ENCODE results near the gene MAPK4.
"Not testable (repeated sequence)": the region's sequence is repeated elsewhere in the genome, so short reads cannot be mapped to it uniquely, and the experiment has no call there.

MAPK4 gene

DNA sequence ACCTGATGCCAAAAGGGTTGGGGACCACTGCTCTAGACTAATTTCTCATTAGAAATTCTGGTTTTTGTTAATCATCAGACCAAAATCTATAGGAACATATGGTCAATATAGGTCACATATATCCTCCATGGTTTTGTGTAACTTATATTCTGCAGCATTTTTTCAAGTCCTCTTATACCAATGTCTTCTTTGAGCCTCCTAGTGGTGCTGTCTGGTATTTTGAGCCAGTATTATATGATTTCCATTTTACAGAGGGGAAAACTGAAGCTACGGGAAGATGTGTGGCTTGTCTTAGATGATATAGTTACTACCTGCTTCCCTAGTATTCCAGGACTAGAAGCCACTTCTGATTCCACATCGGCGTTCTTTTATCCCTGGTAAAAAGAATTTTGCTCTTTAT, 13.8 kb downstream of the MAPK4 start:
- no peak overlapping the region for H3K4me3 ChIP-seq (ENCODE audit: low read depth, low read length)

DNA sequence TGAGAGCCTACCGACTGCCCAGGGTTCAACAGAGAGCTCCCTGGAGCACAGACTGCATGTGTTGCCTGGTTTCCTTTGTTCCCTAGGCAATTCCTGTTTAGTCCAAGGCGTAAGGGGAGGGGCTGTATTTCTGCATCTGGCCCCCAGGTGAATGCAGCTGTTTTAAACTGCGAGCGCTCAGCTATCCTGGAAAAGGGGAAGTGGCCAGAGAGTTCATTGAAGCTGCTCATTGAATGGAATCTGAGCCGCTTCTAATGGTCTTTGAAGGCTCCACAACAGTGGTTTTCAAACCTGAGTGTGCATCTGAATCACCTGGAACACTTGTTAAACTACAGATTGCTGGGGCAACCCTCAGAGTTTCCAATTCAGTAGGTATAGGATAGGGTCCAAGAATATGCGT, 18.1 kb downstream of the MAPK4 start:
- no peak overlapping the region for H3K4me3 ChIP-seq (ENCODE audit: low read depth, low read length)

DNA sequence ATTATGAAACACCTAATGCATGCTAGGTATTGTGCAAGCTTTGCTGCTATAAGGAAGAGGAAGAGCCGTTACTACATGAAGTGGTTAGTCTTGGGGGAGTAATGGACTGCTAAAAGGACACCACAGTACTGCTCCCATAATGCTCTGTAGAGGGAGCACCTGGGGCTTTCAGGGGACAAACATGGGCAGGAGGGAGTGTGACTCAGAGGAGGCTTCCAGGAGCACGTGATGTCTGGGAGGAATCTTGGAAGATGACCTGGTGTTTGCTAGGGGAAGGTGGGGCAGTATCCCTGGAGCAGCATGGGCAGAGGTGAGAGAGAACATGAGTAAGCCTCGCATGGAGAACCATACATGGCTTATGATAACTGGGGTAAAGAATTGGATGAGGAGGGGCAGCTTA, 18.8 kb downstream of the MAPK4 start:
- H3K4me3 ChIP-seq (ENCODE audit: low read depth, low read length): no peak overlapping the region

DNA sequence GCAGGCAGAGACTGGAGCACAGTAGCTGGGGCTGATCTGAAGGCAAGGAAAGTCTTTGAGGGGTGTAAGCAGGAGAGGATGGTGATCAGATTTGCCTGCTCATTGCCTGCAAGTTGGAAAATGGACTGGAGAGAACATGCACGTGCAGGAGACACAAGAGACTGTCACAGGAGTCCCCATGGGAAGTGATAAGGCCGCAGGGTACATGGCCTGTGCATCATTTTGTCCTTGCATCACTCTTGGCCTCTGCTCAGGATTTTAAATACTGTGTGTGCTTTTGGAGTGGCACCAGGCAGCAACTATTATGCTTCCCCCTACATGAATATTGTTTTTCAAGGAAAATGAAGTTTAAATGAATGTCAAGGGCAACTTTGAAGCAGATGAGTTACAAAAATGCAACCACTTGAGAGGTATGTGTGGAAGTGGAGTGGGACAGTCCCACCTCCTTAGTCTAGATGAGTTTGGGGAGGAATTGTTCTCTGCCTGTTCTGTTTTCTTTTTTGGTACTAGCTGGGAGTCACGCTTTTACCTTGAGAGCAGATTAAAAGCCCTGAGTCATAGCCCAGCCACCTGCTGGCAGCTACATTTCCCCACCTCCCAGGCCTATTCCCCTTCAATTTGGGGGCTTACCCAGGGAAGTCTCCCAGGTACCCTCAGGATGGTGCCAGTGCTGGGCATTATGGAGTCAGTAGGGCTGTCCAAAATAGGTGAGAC, 19.3 kb downstream of the MAPK4 start:
- no peak overlapping the region for H3K4me3 ChIP-seq (ENCODE audit: low read depth, low read length)

DNA sequence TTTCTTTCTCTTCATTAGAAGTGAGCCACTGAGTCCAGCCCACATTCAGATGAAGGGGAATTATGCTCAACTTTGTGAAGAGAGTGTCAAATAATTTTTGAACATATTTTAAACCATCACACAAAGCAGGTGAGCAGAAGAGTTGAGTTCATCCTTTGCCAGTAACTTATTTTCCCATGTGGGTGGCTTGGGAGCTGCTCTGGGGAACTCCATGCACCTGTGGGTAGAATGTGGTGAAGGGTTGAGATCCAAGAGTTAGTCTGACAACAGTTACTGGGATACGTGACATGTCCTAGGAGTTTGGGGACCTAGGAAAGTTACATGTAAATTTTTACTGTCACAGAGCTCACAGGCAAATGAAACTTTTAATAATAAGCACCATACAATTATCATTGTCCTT, 21.6 kb downstream of the MAPK4 start:
- no peak overlapping the region for H3K4me3 ChIP-seq (ENCODE audit: low read depth, low read length)

DNA sequence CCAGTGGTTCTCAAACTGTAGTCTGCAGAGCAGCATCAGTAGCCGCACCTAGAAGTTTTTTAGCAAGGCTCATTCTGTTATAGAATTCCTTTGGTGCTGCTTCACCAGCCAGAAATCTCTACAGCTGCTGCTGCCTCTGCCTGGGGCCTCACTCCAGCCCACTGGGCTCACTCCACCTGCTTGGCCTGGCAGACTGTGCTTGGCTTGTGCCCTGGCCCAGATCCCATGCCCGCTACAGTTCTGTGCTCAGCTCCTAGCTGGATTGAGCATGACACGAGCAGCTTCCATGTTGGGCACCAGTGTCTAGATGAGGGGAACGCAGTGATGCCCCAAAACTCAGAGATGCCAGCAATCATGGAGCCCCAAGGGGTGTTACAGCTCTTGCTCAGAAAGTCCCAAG, 22.6 kb downstream of the MAPK4 start:
- H3K4me3 ChIP-seq (ENCODE audit: low read depth, low read length): no peak overlapping the region

DNA sequence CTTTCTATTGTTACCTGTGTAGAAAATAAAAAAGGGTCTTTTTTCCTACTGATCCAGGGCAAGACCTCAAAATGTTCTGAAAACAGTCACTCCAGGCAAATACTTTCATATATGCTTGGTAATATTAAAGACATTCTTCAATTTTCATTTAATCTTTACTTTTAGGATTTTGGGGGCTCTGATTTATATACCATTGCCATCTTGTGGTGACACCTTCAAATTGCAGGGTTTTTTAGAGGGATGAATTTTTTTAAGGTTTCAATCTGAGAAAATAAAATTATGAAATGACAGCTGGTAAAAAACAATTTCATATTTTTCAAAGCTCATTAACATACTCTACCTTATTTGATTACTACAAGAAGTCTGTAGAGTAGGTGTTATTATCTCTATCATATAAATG, 26.8 kb downstream of the MAPK4 start:
- H3K4me3 ChIP-seq (ENCODE audit: low read depth, low read length): no peak overlapping the region

DNA sequence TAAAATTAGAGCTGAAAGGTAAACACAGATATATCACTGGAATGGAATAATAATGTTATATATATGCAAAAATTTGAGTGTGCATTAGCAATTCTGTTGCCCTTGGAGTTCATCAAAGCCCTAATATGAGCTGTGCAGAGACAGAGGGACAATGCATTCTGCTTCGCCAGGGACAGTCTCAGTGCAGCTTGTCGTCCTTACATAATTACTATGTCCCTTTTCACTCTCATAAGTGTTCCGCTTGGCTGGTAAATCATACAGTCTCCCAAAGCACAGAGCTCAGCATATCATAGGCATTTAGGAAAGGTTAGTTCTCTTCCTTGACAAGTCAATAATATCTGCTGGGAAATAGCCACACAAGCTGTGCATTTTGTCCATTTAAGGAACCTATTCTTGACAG, 30.7 kb downstream of the MAPK4 start:
- no peak overlapping the region for H3K4me3 ChIP-seq (ENCODE audit: low read depth, low read length)

DNA sequence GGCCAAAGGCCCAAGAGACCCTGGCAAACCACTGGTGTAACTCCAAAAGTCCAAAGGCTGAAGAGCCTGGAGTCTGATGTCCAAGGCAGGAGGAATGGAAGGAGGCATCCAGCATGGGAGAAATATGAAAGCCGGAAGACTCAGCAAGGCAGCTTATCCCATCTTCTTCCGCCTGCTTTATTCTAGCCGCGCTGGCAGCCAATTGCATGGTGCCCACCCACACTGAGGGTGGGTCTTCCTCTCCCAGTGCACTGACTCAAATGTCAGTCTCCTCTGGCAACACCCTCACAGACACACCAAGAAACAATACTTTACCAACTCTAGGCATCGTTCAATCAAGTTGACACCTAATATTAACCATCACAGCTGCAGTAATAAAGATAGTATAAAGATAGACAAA, 34.1 kb downstream of the MAPK4 start:
- H3K4me3 ChIP-seq (ENCODE audit: low read depth, low read length): no peak overlapping the region

DNA sequence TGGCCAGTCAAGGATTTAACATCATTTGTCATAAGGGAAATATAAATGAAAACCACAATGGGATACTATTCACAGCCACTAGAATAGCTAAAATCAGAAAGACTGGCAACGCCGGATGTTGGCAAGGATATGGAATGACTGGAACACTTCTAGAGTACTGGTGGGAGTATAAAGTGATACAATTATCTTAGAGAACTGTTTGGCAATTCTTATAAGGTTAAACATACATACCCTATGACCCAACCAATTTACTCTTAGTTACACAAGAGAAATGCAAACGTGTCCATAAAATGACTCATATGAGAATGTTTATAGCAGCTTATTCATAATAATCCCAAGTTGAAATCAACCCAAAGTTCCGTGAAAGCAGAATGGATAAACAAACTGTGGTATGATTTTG, 35.1 kb downstream of the MAPK4 start:
- H3K4me3 ChIP-seq (ENCODE audit: low read depth, low read length): no peak overlapping the region

DNA sequence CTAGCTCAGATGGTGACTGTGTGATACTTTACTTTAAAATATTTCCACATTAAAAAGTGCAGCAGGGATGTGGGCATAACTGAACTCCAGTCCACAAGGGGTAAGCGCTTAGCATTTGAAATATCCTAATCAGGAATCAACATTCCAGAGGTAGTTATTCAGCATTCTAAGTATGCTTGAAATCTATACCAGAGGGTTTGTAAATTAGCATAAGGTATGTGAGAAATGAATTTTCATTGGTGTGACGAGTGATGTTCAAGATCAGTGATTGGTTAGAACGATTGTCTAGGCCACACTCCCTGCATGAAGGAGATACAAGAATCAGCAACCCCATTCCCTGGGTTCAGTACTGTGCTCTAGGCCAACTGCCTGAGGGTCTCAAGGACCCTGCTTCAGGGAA, 42.6 kb downstream of the MAPK4 start:
- no peak overlapping the region for H3K4me3 ChIP-seq (ENCODE audit: low read depth, low read length)

DNA sequence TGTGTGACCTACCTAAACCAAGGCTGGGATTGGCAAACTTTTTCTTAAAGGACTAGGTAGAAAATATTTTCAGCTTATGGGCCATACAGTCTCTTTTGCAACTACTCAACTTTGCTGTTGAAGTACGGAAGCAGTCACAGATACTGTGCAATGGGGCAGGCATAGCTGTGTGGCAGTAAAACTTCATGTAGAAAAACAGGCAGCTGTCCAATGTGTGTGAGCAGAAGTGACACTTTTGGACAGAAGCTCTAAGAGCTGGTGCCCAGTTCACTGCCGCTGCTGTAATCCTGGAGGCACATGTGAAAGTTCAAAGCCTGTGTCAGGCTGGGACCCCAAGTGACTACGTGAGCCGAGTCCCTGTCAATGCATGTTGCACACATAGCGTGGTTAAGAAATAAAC, 46.7 kb downstream of the MAPK4 start:
- H3K4me3 ChIP-seq (ENCODE audit: low read depth, low read length): no peak overlapping the region

DNA sequence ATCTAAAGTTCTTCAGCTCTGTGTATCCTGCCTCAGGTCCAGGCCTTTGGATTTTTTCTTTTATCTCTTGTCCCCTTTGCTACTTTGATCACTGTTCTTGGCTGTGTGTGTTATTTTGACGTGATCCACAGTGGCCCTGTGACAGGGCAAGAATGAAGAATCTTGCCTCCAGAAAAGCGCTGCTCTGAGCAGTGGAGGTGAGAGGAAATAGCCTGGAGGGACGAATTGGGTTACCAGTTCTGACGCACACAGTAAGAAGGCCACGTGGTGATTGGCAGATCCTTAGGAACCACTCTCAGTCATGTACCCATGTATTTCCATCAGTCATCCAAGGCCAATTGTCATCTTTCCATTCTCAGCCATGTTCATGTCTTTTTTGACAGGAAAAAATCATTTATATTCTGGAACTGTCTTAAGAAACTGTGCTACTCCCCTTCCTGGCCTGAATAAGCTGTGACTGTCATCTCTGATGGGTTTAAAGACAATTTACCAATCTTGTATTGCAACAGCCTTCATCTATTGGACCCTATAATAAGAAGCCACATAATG, 47.6 kb downstream of the MAPK4 start:
- no peak overlapping the region for H3K4me3 ChIP-seq (ENCODE audit: low read depth, low read length)

DNA sequence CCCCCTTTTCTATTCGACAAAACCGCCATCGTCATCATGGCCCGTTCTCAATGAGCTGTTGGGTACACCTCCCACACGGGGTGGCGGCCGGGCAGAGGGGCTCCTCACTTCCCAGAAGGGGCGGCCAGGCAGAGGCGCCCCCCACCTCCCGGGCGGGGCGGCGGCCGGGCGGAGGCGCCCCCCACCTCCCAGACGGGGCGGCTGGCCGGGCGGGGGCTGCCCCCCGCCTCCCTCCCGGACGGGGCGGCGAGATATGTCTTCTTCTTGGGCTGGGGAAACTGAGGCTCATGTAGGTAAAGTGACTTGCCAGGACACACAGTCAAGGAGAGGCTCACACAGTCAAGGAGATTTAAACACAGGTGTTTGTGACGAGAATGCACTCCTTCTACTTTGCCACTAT, 49.3 kb downstream of the MAPK4 start:
- H3K4me3 ChIP-seq (ENCODE audit: low read depth, low read length): not testable (repeated sequence)

DNA sequence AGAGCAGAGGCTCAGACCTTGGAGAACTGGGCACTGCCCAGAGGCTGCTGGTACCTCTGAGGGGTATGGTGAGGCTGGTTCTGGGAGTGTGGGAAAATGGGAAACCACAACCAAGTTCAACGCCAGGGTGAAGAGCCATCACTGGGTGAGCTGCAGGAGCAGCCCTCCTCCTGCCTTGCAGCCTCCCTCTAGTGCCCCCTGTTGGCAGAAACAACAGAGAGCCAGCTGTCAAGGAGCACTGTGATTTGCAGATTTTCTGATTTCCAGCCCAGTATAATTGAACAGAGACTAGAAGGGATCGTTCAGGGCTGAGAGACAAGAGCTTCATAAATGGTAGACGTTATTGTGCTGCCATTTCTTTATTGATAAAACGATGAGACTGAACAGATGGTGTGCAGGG, 50.5 kb downstream of the MAPK4 start:
- no peak overlapping the region for H3K4me3 ChIP-seq (ENCODE audit: low read depth, low read length)

DNA sequence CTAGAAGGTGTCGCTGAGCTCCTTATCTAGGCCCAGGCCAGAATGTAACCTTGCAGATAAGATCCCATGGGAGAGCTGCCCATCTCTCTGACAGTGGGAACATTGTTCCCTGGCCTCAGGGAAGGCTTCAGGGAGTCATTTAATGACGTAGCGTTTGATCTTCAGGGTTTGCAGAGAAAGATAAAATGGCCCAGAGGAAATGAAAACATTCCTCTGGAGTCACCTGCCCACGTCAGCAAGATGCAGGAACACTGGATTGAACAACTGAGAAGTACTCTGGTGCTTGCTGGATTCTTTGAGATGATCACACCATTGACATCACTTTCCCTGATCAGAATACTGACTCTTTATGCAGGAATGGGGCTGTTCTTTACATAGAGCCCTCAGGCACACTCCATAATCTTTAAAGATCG, 51.6 kb downstream of the MAPK4 start:
- H3K4me3 ChIP-seq (ENCODE audit: low read depth, low read length): no peak overlapping the region

DNA sequence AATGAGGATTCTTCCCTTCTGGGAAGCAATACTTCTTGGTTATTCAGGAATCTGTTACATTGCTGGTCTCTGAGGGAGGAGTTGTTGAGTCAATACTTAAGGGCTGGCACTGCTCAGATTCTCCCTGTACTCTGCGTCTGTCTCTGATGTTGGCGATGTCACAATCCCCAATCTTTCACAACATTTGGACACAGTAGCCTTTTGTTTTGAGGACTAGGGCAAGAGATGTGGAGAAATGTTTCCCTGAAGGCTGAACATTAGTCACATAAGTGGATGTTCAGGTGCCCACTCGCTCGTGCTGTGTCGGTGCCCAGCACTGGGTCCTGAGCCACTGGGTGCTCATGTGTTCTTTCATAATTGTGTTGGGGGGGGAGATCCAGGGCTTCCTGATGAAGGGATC, 55.0 kb downstream of the MAPK4 start:
- no peak overlapping the region for H3K4me3 ChIP-seq (ENCODE audit: low read depth, low read length)

DNA sequence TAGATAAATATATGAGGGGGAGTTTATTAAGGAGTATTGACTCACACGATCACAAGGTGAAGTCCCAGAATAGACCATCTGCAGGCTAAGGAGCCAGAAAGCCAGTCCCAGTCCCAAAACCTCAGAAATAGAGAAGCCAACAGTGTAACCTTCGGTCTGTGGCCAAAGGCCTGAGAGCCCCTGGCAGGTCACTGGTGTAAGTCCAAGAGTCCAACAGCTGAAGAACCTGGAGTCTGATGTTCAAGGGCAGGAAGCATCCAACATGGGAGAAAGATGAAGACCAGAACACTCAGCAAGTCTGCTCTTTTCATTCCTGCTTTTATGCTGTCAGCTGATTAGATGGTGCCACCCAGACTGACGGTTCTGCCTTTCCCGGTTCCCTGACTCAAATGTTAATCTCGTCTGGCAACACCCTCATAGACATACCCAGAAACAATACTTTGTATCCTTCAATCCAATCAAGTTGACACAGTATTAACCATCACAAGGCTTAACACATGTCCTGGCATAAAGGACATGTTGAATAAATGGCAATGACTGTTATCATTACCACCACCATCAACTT, 56.7 kb downstream of the MAPK4 start:
- H3K4me3 ChIP-seq (ENCODE audit: low read depth, low read length): no peak overlapping the region

DNA sequence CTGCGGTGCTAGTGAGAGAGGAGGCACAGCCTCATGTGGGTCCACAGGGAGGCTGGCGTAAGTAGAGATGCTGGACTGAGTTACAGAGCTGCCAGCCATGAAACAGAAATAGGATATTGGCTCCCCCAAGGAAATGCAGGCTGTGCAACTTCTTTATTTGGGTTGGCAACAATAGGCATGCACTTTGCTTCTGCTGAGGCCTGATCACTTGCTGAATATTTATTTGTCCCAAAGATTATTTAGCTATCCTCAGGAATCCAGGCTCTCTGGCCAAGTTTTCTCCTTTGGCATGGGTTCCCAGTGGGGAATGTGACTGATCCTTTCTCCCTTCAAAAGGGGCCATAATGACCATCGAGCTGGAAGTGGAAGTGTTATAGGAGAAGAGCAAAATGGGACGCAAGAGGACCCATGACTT, 60.0 kb downstream of the MAPK4 start:
- H3K4me3 ChIP-seq (ENCODE audit: low read depth, low read length): no peak overlapping the region

DNA sequence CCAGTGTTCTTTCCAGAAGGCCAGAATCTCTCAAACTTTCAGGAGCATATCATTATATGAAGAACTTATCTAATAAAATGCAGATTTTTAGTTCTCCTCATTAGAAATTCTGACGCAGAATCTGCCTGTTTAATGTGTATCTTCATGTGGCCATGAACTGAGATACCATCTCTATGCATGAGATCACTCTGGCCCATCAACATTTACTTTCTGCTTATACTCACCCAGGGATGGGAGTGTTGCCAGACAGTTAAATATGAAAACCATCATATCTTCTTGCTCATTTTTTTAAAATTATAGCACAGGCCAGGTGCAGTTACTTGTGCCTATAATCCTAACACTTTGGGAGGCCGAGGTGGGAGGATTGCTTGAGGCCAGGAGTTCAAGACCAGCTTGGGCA, 60.4 kb downstream of the MAPK4 start:
- H3K4me3 ChIP-seq (ENCODE audit: low read depth, low read length): no peak overlapping the region

DNA sequence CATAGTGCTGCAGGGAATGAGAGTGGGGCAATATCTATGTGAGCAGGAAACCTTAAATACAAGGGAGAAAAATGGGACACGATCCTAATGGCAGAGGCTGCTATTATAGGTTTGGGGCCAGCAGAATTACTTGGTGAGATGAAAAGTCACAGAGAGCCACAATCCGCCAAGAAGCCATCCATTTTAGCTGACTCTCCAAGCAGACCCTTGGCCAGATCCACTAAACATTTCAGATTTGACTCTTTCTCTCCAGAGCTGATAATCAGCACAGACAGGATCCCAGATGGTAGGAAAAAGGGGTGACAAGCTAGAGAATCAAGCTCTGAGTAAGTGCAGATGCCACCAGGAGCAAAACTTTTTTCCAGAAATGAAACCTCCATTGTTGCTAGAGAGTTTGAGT, 61.5 kb downstream of the MAPK4 start:
- no peak overlapping the region for H3K4me3 ChIP-seq (ENCODE audit: low read depth, low read length)

DNA sequence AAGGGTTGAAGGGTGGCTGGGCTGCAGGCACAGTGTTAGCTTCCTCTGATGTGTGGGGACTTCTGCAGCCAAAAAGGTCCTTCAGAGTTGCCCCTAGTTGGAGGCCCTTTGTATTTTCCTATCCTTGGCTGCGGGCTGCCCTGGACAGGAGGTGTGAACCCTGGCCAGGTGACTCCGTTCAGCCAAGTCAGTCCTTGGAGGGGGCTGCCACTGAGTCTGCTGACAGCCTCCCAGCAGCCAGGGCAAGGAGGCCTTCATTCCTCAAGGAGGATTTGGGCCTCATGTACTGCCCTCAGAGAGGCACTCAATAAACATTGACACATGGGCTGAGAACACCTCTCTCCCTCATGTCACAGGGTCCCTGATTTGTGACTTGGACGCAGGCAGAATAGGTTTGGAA, 62.4 kb downstream of the MAPK4 start:
- no peak overlapping the region for H3K4me3 ChIP-seq (ENCODE audit: low read depth, low read length)

DNA sequence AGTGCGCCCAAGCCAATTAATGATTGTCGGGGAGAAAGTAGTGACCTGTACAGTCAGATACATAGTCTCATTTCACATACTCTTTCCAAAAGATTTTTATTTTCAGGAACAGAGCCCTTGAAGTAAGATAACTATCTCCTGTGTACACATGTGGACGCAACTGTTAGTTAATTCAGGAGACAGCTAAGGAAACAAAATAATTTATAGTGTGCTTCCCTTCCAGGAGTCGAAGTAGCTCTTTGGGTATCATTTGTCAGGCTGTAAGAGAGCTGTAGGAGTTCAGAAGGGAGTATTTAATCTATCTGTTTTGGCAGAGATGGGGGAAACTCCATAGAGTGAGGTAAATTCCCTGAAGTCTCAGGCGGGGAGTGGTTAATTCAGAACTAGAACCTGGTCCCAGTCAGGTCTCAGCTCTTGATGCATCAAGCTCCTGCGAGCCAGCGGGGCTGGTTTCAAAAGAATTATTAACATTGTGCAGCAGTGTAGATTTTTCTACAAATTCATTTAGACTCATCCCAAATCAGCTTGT, 63.0 kb downstream of the MAPK4 start:
- no peak overlapping the region for H3K4me3 ChIP-seq (ENCODE audit: low read depth, low read length)

All from iPS-11a (cell line).